DND-41 (cell line): ENCODE data around the gene SPATA6L.

Source experiments
- EZH2 ChIP-seq: IDR thresholded peaks from 3 replicates; pipeline ENCODE4 v1.6.1; 2012; ENCODE audit warnings: borderline replicate concordance, low read depth, mild to moderate bottlenecking, moderate library complexity, low read length, inconsistent platforms; ENCODE audit not compliant: severe bottlenecking
- TF ChIP-seq, protein P1 (sequence below): IDR thresholded peaks from 2 replicates; pipeline ENCODE4 v1.5.1; 2012; ENCODE audit warnings: borderline replicate concordance, low read length, moderate library complexity, mild to moderate bottlenecking; ENCODE audit not compliant: poor library complexity, severe bottlenecking; ENCODE audit errors: extremely low read depth

DNA sequence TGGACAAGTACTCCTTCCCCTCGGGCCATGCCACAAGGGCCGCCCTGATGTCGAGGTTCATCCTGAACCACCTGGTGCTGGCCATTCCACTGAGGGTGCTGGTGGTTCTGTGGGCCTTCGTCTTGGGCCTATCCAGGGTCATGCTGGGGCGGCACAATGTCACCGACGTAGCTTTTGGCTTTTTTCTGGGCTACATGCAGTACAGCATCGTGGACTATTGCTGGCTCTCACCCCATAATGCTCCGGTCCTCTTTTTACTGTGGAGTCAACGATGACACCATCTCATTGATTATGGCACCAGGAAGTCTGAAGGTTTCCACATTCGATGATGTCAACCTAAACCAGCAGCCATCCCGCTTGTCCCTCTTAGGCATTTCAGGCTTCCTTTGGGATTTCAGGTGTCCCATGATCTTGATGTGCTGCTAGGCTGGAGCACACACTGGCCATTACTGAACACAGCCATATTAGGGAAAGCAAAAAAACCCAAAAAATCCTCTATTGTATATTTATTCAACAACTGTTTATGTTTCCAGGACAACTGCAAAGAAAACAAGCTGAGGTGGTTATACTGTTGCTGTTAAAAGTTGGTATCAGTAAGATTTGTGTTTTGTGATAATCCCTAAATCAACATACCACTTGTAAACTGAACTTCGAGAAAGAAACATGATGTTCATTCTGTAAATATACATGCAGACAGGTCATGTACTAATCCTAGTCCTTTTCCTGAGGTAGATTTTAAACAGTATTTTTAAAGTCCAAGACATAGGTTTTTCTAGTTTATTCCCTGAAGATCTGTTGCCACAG lies 3.1 kb downstream of the SPATA6L start:
- no peak for TF ChIP-seq EZH2
- TF ChIP-seq, protein P1, sequence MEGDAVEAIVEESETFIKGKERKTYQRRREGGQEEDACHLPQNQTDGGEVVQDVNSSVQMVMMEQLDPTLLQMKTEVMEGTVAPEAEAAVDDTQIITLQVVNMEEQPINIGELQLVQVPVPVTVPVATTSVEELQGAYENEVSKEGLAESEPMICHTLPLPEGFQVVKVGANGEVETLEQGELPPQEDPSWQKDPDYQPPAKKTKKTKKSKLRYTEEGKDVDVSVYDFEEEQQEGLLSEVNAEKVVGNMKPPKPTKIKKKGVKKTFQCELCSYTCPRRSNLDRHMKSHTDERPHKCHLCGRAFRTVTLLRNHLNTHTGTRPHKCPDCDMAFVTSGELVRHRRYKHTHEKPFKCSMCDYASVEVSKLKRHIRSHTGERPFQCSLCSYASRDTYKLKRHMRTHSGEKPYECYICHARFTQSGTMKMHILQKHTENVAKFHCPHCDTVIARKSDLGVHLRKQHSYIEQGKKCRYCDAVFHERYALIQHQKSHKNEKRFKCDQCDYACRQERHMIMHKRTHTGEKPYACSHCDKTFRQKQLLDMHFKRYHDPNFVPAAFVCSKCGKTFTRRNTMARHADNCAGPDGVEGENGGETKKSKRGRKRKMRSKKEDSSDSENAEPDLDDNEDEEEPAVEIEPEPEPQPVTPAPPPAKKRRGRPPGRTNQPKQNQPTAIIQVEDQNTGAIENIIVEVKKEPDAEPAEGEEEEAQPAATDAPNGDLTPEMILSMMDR = no peak
